NCI-H187 (cell line): Measurements from ENCODE around the gene TAF6L.
A peak's percentile ranks its signal among the peaks of the same experiment; 100 is the strongest.
"Not testable (repeated sequence)": the region's sequence is repeated elsewhere in the genome, so short reads cannot be mapped to it uniquely, and the experiment has no call there.

Source experiments
- DNase-seq, 2 experiments: peaks; one replicate each; lab custom pipeline; 2025; lab: John Stamatoyannopoulos, UW

TAF6L gene

DNA sequence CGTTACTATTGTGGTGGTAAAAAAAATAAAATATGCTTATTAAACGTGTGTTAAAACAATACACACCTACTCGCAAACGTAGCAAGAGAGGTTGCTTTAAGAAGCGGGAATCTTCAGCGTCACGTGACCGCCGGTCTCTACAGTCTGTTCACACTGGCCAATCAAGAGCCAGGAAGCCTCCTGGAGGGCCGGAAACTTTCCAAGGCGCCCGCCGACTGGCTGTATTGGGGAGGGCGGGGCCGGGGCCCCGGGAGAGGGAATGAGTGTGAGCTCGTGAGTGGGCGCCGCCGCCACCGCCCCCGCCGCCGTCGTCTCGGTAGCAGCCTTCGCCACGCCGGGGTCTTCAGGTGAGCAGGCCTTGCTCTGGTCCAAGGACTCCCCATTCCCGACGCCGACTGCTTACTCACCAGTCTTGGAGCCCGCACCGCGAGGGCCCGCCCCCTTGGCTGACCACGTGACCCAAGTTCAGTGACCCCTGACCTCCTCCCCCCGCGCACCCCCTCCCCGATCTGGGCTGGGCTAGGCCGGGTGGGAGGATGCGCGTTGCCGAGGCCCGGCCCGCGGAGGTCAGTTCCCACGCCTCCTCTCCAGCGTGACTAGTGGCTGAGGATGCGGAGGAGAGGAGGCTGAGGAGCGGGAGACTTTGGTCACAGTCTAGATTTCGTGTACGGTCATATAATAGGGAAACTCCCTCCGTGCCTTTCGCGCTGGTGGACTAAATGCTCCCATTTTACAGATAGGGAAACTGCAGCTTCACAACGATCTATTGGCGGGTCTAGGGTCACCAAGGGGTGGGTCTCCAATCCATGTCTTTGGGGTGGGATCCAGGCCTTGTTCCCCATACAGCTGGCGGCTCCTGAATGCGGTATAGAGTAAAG is at the start of gene TAF6L:
TSS of gene TAF6L (plus strand) at position 253 of the 878 bp plus-strand sequence. CDS start 4,388 bp downstream, outside the sequence.
- peak; percentile 98 for DNase-seq

- DNase-seq, result no peak
Observed at GRCh38 chr11:62721994-62722393, 49.2 kb upstream of the TAF6L start.

DNA sequence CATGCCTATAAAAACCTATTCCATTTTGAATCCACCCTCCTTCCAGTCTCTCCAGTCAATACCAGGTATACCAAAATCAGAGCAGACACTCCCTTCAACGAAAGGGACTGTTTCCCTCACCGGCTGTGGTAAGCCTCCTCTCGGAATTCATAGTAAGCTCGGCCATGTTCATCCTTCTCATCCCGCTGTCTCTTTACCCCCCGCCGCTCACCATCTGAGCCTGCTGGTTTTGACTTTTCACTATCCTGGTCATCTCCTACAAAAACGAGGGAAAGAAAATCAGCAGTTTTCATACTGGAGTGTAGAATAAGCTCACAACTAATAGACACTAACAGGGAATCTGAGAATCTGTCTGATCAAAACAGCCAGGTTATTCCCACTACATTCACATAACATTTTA is 47.0 kb upstream of the TAF6L start:
- DNase-seq, result no peak

GRCh38 chr11:62725646-62726045 is 45.5 kb upstream of the TAF6L start:
- no peak for DNase-seq

- DNase-seq, result no peak
Observed at GRCh38 chr11:62726156-62726914, 44.9 kb upstream of the TAF6L start.

- DNase-seq, result no peak
Observed at GRCh38 chr11:62726915-62727164, 44.4 kb upstream of the TAF6L start.

GRCh38 chr11:62727165-62727871 is 43.9 kb upstream of the TAF6L start, which contains the start of gene HNRNPUL2:
Gene HNRNPUL2 (minus strand): TSS chr11:62727457. CDS start chr11:62727156, 301 bp downstream.
- DNase-seq, result peak; percentile 99 to 100

GRCh38 chr11:62727872-62728170 is 43.4 kb upstream of the TAF6L start:
- DNase-seq, result peak in 1 of 2 experiments; percentile 95

DNA sequence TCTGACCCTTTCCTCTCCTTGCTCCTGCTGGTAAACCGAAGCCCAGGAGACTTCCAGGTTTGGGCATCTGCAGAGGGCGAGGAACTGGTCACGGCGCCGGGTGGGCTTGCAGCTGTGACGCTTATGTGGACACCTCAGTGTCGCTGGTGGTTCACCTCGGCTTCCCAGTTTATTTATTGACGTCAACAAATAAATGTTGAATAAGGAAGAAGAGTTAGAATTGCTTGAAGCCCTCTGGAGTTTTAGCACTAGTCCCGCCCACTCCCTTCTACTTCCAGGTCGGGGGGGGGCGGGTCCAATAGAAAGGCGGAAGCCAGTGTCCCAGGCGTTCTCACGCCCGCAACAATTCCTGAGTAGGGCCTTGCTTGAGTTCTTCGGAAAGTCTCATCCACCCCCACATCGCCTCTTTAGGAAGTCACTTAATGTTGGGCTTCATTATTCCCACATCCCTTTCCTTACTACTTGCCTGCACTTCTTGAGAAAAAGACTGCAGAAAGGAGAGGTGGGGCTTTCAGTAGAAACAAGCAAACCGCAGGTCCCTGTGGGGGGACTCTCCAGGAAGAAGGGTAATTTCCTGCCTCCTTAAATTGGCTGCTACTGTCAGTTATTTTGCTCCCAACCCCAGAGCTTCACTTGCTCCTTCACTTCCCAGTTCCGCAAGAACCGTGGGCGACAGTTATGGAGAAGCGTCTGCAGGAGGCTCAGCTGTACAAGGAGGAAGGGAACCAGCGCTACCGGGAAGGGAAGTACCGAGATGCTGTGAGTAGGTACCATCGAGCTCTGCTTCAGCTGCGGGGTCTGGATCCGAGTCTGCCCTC is 42.8 kb upstream of the TAF6L start, which contains the start of gene TTC9C:
TSS of gene TTC9C (plus strand) at position 316 of the 818 bp plus-strand sequence. CDS start at position 679, 363 bp downstream.
- peak; percentile 79 to 82 for DNase-seq

DNA sequence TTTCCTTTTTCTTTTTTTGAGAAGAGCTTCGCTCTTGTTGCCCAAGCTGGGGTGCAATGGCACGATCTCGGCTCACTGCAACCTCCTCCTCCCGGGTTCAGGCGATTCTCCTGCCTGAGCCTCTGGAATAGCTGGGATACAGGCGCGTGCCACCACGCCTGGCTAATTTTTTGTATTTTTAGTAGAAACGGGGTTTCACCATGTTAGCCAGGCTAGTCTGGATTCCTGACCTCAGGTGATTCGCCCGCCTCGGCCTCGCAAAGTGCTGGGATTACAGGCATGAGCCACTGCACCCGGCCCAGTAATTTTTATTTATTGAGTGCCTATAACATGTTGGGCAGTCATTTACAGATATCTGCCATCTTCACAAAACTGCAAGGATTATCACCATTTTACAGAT is 41.1 kb upstream of the TAF6L start:
- DNase-seq, result not testable (repeated sequence)

DNA sequence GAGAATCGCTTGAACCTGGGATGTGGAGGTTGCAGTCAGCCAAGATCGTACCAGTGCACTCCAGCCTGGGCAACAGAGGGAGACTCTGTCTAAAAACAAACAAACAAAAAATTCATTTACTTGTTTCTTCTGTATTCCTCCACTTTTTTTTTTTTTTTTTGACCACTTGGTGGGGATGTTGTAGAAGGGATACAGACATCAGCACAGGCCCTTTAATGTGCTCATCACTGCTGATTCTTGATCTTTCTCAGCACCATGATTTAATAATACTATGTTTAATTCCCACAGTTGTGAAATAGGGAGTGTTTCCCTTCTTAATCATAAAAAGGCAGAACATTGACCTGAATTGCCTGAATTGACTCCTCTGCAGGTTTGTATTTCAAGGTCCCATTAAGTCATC is 38.4 kb upstream of the TAF6L start:
- no peak for DNase-seq

- no peak for DNase-seq
Observed at GRCh38 chr11:62737196-62737595, 34.0 kb upstream of the TAF6L start.

GRCh38 chr11:62747475-62748160 is 23.6 kb upstream of the TAF6L start:
- no peak for DNase-seq

DNA sequence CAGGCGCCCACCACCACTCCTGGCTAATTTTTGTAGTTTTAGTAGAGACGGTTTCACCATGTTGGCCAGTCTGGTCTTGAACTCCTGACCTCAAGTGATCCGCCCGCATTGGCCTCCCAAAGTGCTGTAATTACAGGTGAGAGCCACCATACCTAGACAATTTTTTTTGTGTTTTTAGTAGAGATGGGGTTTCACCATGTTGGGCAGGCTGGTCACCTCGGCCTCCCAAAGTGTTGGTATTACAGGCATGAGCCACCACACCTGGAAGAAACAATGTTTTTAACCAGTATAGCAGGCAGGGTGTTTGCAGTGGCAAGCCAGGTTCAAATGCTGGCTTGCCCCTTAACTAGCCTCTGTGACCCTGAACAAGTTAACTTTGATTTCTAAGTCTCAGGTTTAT is 21.3 kb upstream of the TAF6L start:
- not testable (repeated sequence) for DNase-seq

DNA sequence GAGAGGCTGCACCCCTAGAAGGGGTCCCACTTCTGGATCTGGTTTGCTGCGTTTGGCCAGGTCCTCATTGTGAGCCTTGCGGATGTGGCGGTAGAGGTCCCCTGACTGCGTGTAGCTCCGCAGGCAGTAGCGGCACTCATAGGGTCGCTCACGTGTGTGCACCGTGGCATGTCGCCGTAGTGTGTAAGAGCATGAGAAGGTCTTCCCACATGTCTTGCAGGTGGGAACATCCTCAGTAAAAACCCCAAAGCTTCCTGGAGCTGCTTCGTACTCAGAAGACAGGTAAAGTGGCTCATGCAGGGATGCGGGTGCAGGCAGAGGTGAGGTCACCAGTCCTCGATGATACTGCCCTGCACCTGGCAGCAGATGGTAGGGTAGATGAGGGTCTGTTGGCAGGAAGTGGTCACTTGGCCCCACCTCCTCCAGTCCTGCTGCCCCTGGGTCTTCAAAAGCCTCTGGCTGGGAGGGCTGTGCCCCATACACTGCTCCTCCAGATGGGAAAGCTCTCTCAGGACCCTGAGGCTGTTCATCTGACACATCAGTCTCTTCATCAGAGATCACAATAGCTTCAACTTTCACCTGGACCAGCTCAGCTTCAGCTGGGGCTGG is 18.9 kb upstream of the TAF6L start:
- DNase-seq, result no peak

GRCh38 chr11:62752994-62753735 is 18.0 kb upstream of the TAF6L start:
- DNase-seq, result no peak

DNA sequence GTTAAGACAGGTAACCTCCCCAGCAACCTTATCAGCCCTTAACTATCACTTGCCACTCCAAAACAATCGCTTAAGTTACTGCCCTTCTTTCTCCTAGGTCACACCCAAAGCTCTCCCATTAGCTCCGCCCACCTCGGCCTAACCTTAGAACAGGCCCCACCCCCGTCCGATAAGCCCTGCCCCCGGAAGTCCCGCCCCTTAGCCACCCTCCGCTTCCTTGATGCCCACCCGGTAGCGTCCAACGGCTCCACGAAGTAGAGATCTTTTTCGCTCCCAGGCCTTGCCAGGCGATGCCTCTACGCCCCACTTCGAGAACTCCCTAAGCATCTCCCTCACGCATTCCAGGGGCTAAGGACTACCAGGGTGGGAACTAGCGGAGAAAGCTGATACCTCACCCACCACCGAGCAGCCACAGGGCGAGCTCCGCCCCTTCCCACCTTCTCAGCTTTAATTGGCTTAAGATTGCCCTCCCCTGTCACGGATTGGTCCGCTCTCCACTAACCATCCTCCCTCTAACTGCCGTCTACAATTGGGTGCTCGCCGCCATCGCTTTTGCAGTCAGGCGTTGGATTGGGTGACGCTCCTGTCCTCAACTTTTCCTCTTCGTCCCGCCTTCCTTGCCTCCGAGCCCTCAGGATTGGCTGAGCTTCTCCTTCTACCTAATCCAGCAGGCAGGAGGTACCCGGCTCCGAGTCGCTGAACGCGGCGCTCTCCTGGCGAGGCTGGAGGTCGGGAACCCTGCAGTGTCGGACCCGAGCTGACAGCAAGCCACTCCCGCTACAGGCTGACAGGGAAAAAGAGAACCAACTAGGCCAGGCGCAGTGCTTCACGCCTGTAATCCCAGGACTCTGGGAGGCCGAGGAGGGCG is 17.2 kb upstream of the TAF6L start, which contains the start of gene ZBTB3:
TSS of gene ZBTB3 (minus strand) at position 425 of the 868 bp plus-strand sequence. CDS start 496 bp downstream, outside the sequence.
- peak; percentile 97 to 100 for DNase-seq

DNA sequence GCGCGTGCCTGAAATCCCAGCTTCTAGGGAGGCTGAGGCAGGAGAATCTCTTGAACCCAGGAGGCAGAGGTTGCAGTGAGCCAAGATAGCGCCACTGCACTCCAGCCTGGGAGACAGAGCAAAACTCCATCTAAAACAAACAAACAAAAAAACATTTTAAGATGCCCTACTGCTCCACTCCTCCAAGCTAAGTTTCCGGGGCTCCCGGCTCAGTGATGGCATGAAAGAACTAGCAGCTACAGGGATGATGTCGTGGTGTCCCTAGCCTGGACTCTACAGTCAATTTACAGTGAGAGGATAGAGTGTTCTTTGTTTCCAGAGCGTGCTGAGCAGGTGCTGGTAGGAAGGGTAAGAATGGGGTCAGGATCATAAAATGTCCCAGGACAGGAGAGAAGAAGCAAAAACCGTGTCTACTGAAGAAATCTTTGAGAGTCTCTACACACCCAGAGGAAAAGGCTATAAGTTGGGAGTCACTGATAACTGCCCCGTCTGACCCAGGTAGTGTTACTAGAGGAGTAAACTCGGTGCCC is 16.0 kb upstream of the TAF6L start:
- no peak for DNase-seq
